CD4-positive, alpha-beta T cell treated with Interleukin-6 for 4 hours (primary cell): Measurements from ENCODE around the gene MIPOL1.
"Not testable (repeated sequence)": the region's sequence is repeated elsewhere in the genome, so short reads cannot be mapped to it uniquely, and the experiment has no call there.

Experiments used
- DNase-seq: peaks from one replicate; pipeline ENCODE4 v3.0.0-alpha.2; 2020; ENCODE audit warnings: mixed read lengths

MIPOL1 gene

DNA sequence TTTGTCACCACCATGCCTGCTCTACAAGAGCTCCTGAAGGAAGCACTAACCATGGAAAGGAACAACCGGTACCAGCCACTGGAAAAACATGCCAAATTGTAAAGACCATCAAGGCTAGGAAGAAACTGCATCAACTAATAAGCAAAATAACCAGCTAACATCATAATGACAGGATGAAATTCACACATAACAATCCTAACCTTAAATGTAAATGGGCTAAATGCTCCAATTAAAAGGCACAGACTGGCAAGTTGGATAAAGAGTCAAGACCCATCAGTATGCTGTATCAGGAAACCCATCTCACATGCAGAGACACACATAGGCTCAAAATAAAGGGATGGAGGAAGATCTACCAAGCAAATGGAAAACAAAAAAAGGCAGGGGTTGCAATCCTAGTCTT is 97.5 kb downstream of the MIPOL1 start:
- not testable (repeated sequence) for DNase-seq

DNA sequence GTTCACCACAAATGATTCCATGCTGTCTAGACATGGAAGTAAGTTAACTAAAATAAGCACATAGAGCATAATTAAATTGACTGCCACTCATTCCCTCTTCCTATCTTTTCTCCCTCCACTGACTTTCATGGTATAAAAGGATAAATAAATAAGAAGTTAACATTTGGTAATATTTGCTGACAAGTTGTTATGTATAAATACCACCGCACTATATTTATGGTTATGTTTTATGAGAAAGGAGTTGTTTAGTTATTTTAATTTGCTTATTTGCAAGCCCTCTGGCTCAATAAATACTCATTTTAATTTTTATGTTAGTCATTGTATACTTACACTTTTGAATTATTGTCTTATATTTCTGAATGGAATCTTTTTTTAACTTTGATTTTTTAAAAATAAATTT is 113.5 kb downstream of the MIPOL1 start:
- no peak for DNase-seq

DNA sequence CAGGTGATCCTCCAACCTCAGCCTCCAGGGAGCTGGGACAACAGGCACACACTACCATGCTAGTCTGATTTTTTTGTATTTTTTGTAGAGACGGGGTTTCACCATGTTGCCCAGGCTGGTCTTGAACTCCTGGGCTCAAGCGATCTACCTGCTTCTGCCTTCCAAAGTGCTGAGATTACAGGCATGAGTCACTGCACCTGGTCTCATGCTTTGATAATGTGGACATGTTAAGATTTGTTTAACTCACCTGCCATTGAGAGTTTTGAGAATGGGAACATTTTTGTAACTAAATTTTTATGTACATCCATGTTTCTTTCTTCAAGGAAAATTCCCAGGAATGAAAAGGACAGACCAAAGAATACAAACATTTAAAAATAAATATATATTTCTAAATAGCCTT is 121.2 kb downstream of the MIPOL1 start:
- no peak for DNase-seq

DNA sequence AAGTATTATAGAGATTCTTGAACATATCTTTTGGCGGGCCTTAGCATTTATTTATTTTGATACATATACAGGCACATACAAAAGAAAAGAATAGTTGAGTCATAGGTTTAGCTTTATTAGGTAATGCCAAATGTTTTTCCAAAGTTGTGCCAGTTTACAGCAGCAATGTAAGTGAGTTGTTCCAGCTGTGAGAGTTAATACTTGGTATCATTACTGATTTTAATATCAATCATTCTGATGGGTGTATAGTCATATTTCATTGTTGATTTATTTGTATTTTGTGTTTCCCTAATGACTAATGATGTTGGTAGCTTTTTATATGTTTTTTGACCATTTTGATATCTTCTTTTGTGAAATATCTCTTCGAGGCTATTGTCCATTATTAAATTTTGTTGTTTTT is 122.4 kb downstream of the MIPOL1 start:
- DNase-seq, result no peak

DNA sequence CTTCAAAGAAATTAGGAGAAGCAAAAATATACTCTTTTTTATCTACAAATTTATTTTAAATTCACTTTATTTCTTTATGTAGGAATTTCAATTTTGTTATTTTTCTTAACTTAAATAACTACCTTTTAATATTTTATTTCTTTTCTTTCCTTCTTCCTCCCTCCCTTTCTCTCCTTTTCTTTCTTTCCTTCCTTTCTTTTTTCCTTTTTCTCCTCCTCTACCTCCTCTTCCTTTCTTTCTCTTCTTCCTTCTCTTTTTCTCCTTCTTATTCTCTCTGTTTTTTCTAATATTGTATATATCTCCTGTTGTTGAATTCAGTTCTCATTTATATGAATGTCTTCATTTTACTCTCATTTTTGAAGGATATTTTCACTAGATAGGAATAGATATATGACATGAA is 127.6 kb downstream of the MIPOL1 start:
- no peak for DNase-seq

DNA sequence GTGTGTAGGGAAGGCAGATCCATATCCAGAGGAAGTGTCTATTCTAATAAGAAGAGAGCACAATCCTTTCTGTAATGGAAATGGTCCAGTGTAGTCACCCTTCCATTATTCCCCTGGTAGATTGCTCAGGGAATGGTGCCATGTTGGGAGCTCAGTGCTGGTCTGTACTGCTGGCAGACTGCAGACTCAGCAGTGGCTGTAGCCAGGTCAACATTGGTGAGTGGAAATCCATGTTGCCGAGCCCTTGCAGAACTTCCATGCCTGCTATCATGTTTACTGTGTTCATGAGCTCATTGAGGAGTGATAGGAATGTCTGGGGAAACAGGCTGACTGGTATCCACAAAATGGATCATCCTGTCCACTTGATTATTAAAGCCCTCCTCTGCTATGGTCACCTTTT is 128.7 kb downstream of the MIPOL1 start:
- DNase-seq, result no peak

DNA sequence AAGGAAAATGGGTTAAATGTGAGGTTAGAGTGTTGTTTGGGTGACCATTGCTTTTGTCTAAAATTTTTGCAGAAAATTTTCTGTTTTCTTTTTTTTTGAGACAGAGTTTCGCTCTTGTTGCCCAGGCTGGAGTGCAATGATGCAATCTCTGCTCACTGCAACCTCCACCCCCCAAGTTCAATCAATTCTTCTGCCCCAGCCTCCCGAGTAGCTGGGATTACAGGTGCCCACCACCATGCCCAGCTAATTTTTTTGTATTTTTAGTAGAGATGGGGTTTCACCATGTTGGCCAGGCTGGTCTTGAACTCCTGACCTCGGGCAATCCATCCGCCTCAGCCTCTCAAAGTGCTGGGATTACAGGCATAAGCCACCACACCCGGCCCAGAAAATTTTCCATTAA is 130.2 kb downstream of the MIPOL1 start:
- DNase-seq, result not testable (repeated sequence)

DNA sequence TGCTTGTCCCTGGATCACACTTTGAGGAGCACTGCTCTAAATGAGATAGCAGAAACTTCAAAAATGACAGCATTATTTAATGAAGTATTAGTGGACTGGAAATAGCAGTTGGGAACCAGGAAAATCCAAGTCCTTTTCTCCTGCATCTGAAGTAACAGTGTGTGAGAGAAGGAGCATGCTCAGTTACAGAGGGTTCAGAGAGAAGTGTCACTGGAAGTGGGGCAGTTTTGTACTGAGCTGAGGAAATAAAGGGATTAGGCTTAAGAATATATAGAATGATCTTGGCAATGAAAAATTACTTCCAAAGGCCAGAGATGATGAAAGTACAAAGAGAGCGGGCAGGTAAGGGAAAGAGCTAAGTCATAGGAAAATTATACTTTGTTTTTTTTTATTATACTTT is 130.9 kb downstream of the MIPOL1 start:
- DNase-seq, result no peak

DNA sequence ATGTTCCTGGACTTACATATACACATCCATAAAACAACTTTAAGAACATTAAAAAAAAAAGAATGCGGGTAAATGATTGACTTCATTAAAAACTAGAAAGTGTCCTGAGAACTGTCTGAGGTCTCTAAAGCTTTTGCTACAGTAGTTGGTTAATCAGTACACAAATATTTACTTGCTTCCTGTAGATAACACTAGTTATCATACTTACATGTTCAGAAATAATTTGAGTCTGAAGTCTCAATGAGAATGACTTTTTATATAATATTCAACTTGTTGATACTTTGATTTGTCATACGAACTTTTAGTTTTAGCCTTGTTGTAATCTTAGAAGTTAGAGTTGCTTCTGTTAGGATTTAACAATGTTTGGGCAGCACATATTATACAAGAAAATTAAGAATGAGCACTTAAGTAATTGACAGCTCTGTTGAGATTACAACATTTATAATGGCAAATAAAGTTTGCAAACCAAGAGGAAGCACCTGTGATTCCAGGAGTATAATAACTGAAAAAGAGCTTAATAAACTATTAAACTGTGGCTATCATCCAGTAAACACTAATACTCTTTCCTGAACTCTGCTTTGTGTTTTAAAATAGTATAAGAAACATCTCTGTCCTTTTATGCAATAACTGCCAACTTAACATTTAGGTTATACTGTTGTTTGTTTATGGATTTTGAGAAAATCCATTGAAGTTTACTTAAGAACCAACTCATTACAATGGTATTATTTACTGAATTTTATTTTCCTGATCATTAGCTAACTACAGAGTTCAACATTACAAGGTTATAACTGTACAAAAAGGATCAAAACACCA is 131.7 kb downstream of the MIPOL1 start:
- no peak for DNase-seq

DNA sequence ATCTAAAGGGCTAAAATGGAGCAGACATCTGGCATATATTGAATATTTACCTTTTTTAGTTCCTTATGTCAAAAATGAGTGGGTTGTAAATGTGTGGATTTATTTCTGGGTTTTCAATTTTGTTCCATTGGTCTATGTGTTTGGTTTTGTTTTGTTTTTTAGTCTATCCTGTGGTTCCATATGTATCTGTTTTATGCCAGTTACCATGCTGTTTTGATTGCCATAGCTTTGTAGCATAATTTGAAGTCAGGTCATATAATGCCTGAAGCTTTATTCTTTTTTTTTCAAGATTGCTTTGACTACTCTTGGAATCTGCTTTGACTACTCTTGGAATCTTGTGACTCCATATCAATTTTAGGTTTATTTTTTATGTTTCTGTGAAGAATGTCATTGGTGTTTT is 133.2 kb downstream of the MIPOL1 start:
- DNase-seq, result no peak

DNA sequence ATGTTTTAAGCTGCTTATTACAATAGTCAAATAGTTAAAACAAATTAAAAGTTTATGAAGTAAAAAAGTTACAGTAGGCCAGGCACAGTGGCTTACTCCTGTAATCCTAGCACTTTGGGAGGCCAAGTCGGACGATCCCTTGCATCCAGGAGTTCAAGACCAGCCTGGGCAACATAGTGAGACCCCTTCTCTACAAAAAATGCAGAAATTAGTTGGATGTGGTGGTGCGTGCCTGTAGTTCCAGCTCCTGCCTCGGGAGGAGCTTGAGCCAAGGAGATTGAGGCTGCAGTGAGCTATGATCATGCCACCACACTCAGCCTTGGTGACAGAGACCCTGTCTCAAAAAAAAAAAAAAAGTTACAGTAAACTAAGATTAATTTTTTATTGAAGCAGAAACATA is 142.6 kb downstream of the MIPOL1 start:
- no peak for DNase-seq

DNA sequence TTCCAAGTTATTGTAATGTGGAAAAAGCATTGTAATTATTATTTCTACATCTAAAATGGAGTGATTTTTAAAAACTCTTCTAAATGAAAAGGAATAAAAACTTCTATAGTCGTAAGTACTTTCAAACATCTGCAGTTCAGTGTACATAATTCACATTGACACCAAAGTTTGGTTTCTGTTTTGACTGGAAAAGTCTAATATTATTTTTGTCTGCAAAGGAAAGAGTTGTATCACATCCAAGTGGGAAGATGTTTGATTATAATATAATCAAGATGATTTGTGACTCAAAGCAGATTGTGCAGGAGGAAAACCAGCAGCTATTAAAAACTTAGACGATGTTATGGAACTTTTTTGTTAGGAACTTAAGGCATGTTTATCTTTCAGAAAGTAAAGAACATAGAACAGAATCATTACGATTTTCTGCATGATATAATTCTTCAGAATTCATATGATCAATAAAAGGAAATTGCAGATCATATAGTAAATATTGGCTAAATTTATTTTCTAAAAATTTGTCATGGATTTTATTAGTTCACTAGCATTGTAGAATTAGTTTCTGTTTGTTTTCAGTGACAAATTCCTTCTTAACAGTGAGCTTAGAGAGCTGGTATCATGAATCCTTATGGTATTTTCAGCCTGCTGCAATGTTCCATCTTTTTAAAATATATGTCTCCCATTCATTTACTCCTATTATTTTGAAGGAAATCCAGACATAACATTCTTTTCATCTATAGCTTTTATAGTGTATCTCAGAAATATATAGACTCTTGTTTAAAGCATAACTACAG is 145.8 kb downstream of the MIPOL1 start:
- DNase-seq, result no peak

DNA sequence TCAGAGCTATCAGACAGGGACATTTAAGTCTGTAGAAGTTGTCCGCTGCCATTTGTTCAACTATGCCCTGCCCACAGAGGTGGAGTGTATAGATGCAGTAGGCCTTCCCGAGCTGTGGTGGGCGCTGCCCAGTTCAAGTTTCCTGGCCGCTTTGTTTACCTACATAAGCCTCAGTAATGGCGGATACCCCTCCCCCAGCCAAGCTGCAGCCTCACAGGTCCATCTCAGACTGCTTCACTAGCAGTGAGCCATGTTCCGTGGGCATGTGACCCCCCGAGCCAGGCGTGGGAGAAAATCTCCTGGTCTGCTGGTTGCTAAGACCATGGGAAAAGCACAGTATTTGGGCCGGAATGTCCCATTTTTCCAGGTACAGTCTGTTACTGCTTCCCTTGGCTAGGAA is 165.9 kb downstream of the MIPOL1 start:
- no peak for DNase-seq

DNA sequence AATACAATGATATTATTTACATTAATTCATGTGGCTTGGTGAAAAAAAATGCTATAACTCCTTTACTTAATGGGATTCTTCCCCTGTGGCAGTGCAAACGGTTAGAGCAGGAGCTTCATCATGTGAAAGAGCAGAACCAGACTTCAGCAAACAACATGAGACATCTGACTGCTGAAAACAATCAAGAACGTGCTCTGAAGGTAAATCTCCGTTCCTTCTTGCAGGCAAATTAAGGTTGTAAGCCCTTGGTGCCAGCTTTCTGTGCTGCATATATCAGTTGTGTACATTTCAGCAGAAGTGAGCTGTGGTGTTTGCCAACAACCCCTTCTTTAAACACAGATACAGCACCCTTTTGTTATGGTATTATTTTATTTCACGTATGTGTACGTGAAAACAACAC is 171.7 kb downstream of the MIPOL1 start:
- DNase-seq, result no peak

DNA sequence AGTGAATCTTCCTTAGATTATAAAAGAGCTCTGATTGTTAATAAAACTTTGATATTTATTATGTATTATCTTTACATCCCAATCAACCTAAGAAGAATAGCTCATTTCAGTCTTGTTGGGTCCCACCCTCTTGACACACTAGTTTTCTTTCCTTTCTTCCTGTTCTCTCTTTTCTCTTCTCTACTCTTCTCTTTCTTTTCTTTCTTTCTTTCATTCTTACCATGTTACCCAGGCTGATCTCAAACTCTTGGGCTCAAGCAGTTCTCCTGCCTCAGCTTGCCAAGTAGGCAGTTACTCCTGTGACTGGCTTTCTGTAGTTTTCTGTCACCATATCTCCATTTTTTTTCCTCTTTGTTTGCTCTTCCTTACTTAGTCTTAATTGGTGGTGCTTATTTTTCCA is 177.8 kb downstream of the MIPOL1 start:
- DNase-seq, result no peak

DNA sequence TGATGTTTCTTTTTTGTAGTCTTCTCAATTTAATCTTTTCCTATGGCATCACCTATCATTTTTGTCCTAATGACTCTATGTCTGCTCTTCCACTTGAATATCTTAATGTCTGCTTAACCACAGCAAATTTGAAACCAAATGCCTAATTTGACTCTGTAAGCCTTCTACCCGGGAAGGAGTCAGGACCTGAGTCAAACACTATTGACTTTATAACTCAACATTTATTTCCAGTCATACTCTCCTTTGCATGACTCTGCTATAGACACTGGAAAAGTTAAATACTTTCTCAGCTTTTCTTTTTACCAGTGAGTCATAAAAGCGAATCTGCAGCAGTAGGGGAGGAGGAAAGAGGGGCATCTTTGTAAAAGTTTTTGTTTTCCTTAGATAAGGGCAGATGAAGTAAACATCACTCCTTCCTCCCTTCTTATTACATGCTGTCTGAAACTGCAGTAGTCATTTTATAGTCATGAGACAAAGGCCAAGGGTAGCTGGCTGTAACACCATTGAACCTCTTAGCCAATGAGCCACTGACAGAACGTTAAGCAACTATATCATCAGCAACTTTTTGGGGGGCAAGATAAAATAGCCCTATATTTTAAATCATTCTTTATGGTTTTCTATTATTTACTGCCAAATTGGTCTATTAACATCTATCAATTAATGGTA is 179.3 kb downstream of the MIPOL1 start:
- no peak for DNase-seq

DNA sequence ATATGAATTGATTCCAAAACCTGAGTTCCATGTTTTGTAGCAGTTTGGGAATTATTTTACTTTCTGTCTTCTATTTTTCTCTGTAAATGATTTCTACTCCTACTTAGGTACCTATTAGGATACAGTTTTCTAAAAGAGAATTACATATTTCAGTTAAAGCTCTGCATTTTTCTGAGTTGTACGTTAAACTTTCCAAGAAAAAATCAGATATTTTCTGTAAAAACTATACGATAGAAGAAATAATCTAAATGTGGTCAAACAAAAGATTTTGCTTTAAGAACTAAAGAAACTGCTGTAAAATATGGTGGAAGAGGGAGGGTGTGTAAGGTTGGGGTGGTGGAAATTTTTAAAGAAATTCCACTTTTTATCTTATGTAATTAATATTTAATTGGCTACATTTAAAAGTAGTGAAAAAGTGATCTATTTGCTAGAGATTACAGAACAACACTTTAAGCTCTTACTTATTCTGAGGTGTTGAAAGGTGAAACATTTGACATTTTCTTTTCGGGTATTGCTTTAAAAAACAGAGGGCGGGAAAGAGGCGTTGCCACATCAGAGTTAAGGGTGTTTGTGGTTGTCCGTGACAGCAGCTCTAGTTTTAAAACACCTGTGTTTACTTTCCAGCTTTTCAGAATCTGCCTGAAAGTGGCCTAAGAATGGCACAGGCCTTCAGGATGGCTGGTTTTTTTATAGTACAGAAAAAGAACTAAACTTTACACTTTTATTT is 187.3 kb downstream of the MIPOL1 start:
- no peak for DNase-seq

DNA sequence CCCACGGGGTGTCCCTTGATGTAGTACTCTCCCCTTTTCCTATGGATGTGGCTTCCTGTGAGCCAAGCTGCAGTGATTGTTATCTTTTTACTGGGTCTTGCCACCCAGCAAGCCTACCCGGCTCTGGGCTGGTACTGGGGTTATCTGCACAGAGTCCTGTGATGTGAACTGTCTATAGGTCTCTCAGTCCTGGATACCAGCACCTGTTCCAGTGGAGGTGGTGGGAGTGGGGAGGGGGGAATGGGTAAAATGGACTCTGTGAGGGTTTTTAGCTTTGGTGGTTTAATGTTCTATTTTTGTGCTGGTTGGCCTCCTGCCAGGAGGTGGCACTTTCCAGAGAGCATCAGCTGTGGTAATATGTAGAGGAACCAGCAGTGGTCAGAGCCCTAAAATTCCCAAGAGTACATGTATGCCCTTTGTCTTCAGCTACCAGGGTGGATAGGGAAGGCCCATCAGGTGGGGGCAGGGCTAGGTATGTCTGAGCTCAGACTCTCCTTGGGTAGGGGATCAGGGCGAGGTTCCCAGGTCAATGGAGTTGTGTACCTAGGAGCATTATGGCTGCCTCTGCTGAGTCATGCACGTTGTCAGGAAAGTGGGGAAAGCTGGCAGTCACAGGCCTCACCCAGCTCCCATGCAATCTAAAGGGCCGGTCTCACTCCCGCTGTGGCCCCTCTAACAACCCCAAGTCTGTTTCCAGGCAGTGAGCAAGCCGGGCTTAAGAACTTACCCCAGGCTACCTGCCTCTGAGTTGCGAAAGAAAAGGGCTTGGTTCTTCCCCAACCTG is 199.6 kb downstream of the MIPOL1 start:
- DNase-seq, result not testable (repeated sequence)

DNA sequence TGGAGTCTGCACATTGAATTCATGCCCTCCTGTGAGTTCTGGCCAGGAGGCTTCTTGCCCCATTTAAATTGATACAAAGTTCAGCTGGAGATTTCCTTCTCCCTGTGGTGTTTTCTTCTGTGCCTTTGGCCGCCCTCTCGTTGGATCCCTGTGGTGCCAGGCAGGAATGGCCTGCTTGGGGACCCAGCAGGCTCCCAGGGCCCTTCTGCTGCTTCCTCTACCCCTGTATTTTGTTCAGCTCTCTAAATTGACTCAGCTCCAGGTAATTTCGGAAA is 200.1 kb downstream of the MIPOL1 start:
- DNase-seq, result no peak

DNA sequence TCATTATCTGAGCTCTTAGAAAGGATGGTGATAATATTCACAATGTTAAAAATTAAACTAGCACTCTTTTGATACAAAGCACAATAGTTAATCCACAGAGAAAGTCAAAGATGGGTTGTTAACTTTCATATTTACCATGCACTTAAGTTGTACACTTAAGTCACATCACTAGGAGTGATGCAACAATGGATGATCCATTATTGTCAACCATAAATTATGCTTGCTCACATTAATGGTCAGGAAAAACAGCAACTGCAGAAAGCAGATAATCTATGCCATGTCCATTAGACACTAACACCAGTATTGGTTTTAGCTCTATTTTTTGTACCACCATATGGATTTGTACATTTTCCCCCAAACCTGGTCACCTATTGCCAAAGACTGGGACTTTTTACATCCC is 201.8 kb downstream of the MIPOL1 start:
- DNase-seq, result no peak

DNA sequence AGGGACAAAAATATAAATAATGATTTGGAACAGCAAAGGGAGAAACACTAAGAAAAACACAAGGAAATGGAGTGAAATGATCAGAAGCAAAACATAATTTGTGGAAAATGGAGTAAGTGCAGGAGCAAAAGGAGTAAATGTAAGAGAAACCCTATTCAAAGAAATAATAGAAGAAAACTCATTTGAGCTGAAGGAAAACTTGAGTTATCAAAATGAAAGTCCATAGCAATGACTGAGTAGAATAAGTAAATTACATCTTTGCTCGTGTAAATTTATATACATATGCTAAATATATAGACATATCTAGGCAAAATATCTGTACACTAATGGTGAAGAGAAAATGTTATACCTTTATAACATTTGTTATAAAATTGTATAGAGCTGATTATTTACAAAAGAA is 203.4 kb downstream of the MIPOL1 start:
- DNase-seq, result no peak

DNA sequence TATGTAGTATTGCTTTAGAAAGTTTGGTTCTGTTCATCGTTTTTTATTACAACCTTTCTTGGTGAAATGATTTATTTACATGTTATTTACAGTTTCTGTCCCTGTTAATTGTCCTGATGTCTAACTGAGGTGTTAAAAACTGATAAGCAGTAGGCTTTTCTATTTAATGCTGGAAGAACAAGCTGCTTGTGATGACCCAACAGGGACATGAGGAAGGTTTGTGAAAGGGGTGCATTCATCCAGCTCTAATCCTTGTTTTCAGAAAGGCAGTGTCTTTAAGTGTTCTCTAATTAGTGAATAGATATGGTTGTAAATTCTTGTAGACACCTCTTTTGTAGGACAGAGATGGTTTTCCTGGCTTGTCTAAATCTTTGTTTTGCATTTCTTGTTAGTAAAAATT is 205.9 kb downstream of the MIPOL1 start:
- no peak for DNase-seq

DNA sequence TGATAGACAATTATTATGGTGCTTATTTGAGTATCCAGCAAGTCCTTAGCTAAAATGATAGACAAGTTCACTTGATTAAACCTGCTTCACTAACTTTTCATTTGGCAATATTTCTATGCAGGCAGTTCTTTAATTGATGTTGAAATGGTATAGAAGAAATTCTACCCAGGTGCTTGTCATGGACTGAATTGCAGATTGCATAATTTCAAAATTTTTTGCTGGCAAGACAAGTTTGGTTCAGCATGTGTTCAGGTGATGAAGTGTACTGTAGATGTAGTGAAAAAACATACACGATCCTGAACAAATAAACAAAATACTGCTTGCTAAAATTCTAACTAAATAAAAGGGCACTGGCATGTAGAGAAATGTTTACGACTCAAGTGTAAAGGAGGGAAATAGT is 208.4 kb downstream of the MIPOL1 start:
- no peak for DNase-seq
